OCI-M1 (cell line): ENCODE measurements around the gene SYPL2.
"Not testable (repeated sequence)": the region's sequence is repeated elsewhere in the genome, so short reads cannot be mapped to it uniquely, and the experiment has no call there.

Experiments
- DNase-seq: peaks from one replicate; lab custom pipeline; 2025; lab: John Stamatoyannopoulos, UW

The SYPL2 gene

DNA sequence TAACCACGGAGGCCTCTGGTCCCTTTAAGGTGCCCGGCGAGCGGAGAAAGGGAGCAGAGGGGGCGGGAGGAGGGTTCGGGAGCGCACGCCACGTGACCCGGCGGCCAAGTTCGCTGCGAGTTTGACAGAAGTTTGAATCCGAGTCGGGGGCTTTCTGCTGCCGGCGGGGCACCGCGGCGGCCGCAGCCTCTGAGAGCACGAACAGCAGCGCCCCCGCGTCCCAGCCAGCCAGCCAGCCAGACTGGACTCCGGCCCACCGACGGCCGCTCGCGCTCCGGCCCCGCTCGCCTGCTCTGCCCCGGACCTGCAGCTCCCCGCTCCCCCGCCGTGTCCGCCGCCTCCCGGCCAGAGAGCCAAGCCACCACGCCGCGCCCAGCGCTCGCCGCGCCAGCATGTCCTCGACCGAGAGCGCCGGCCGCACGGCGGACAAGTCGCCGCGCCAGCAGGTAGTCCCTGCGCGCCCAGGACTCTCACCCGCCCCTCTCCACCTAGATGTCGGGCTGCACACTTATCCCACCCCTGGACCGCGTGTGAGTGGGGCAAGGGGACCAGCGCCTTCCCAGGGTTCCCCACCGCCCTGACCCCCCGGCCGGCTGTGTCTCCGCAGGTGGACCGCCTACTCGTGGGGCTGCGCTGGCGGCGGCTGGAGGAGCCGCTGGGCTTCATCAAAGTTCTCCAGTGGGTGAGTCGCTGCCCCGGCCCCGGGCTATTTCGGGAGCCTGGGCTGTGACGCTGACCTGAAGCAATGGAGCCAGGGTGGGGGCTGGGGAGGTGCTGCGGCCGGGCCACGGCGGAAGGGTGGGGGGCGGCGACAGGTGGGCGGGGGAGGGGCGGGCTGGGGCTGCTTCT lies at the start of gene SYPL2:
Gene SYPL2, plus strand, starts transcription at position 95 of the 849 bp plus-strand sequence. Its CDS starts 298 bp downstream, at position 393.
- DNase-seq: no peak

- DNase-seq: no peak
Observed at GRCh38 chr1:109423498-109423897, 42.8 kb upstream of the SYPL2 start.

DNA sequence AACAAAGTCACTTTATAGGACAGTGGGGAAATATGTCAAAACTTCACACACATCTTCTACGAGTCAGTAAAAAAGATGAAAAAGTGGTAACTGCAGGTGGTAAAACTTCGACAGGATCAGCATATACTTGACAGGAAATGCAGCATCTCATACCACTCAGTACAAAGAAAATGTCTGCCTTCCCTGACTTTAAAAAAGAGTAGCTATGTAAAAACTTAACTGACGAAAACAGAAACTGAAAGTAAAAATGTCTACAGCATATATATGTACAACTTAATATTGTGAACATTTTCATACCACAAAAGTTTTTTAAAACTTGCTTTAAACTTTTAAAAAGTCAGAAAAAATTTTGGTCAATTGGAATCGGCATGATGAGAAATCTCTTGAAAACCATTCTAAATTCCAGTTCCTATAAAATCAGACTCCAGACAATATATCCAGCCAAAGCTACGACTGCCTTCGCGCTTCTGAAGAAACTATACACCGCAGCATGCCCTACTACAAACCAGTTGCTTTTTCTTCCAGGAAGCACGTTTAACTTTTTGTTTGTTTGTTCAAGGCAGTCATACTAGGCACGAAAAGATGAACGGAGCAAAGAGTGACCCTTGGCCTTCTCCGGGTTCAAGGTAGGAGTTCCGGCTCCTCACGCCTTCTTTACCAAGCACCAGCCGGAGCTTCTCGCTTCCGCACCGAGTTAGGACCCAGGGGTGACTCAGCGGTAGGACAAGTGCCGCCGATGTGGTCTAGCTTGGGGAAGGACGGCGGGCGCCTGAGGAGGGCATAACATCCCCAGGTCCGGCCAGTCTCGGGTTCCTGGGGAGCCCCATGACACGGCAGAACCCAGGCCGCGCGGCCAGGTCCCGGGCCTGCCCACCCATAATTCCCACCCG lies 40.7 kb upstream of the SYPL2 start:
- peak; percentile 88 for DNase-seq

DNA sequence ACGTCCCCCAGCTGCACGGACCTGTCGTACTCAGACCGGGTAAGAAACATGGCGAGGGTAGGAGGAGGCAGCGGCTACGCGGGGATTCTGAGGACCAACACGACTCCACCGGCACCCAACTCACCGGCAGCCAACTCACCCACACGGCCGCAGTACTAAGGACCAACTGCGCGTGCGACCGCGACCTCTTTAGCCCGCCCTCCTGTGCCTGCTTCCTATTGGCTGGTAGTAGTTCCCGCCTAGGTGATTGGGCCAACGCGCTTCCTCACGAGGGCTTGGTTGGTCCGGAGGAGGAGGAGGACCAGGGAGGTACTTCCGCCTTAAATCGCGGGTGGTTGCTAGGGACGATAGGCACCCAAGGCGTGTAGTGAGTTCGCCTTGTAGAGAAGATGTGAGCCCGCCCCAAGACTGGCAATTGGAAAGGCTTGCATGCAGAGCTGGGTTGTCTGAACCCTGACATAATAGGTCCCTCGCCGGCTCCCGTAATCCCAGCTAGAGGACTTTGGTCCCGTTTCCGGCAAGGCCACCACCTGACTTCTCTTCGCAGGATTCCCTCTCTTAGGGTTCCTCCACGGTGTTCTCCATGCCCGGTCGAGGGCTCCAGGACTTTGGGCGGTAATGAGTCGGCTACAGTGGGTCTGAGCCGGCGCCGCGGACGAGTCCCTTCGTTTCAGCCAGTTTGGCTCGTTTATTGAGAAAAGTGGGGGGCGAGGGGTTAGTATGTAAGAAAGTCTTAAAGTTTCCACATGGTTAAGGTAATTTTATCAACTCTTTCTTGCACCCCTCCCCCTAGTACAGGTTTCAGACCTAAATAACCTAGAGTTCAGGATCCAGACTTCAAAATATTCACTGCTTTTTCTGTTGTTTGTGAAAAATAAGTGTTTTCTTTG lies 39.8 kb upstream of the SYPL2 start, which contains the start of gene PSMA5:
Gene PSMA5, minus strand, starts transcription at position 168 of the 890 bp plus-strand sequence. Its CDS starts 118 bp downstream, at position 50.
- DNase-seq: peak; percentile 99

DNA sequence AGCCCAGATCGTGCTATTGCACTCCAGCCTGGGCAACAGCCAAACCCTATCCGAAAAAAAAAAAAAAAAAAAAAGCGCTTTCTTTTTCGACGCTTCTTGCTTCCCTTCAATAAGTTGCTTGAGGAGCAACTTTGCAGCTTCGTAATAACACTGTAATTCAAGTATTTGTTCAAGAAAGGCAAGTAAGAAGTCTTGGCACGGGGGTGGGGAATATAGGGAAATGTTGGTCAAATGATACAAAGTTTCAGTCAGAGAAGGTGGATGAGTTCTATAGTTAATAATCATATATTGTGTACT lies 39.2 kb upstream of the SYPL2 start:
- DNase-seq: peak; percentile 53

DNA sequence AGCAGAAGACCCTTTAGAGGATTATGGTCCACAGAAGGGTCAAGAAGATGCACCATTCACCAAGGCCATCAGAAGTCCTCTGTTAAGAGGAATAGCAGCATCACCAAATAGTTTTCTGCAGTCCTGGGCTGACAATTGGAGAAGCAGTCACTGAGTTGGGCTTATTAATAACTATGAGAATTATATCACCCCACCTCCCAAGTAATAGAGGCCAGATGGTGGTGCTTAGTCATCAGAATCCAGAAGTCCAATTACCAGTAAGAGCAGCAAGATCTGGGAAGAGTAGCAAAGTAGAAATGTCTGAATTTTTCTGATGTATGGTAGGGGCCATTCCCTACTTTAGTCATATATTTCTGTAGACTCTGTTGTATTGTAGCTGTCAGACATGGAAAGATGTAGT lies 34.0 kb upstream of the SYPL2 start:
- no peak for DNase-seq

GRCh38 chr1:109433322-109433721 lies 33.0 kb upstream of the SYPL2 start:
- no peak for DNase-seq

GRCh38 chr1:109434484-109434883 lies 31.9 kb upstream of the SYPL2 start:
- DNase-seq: no peak

- peak; percentile 11 for DNase-seq
Observed at GRCh38 chr1:109438798-109439297, 27.5 kb upstream of the SYPL2 start.

DNA sequence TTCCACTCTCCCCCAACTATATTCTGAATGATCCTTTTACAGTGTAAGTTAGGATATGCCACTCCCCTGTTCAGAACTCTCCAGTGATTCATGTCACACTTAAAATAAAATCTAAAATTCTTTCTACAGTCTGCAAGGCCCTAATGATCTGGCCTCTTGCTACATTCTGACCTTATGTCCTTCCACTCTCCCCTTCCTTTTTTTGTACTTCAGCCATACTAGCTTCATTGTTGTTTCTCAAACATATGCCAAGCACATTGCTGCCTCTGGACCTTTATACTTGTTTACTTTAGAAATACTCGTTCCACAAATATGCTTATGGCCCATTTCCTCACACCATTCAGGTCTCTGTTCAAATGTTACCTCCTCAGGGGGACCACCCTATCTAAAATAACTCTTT lies 25.3 kb upstream of the SYPL2 start:
- DNase-seq: no peak

DNA sequence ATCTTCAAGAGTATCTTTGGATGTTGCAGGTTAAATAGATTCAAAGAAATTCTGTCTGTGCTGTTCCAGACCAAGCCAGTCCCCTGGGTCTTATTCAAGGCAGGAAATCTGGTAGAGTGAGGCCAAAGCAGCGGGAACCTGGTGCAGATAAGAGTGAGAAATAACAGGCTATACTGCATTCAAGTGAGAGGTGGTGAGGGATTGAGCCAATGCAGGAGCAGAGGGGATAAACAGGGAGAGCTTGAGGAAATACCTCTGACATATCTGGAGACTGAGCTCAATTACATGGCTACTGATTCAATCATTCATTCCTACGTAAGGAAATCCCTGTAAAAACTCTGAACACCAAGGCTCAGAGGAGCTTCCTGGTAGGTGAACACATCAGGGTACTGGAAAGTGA lies 22.9 kb upstream of the SYPL2 start:
- DNase-seq: no peak

DNA sequence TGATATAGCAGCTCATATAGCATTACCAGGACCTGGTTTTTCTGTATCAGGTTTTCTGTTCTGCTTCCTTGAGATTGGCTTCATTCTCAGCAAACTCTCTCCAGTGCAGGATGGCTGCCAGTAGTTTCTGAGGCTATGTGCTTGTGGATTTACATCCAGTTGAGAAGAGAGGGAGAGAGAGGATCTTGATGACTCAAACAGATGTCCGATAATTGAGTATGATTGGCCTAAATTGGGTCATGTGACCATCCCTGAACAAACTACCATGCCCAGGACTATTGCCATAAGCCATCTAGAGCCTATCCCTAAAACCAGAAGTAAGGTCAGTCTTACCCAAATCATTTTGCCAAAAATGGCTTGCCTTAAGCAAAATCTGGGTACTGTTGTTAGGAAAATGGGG lies 22.0 kb upstream of the SYPL2 start:
- no peak for DNase-seq

- not testable (repeated sequence) for DNase-seq
Observed at GRCh38 chr1:109445949-109446695, 20.2 kb upstream of the SYPL2 start.

- no peak for DNase-seq
Observed at GRCh38 chr1:109447524-109447923, 18.8 kb upstream of the SYPL2 start.

DNA sequence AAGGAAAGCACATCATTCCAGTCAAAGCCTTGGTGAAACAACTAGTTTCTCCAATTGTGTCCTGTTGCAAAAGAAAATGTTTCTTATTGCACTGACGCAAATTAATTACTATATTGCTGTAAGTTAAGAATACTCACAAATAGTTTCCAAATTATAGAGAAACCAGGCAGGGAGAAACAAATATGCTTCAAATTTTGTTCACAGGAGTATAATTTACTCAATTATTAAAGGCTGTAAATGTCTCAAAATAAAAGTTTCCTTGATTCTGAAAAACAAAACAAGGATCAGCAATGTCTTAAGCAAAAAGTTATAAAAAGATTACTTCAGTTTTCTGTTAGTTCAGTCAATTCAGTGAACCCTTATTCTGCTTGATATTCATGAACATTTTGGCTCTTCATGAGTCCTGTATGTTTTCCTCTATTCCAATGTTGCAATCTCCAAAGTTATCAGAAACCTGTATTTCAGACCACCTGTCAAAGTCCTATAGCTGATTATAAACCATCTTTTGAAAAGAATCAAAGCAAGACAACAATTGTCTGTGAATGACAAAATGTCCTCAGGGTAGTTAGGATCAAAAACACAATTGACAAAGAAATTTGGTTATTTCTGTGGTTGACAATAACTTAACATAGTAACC lies 11.7 kb upstream of the SYPL2 start:
- peak; percentile 23 for DNase-seq

DNA sequence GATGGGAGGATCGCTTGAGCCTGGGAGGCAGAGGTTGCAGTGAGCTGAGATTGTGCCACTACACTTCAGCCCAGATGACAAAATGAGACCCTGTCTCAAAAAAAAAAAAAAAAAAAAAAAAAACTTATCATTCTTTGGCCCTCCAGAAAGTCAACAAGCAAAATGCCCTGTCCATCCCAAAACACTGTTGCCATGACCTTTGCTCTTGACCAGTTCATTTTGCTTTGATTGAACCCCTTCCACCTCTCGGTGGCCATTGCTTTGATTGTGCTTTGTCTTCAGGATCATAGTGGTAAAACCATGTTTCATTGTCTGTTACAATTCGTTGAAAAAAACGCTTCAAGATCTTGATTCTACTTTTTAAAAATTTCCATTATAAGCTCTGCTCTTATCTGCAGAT lies 8.5 kb upstream of the SYPL2 start:
- DNase-seq: no peak

GRCh38 chr1:109466125-109466451 lies 258 bp upstream of the SYPL2 start:
- DNase-seq: no peak

- no peak for DNase-seq
Observed at GRCh38 chr1:109467301-109467777, 993 bp downstream of the SYPL2 start.

- DNase-seq: no peak
Observed at GRCh38 chr1:109468061-109468460, 1.7 kb downstream of the SYPL2 start.

GRCh38 chr1:109468903-109469302 lies 2.6 kb downstream of the SYPL2 start:
- DNase-seq: no peak

DNA sequence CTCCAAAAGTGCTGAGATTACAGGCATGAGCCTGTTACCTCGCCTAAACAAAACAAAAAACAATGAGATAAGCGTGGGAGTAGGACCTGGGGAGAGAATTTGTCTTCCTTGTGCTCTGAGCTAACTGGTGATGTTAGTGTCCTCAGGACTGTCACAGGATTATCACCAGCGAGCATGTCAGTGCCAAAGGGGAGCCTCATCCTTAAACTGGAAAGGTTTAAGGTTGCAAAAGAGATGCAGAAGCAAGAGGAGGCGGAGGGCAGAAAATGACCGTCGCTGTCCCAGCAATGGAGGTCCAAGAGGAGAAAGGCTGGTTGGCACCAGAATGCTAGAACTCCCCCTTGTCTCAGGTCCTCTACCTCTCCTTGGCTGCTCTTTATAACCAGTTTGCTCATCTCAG lies 3.9 kb downstream of the SYPL2 start:
- DNase-seq: no peak
